Ovary (tissue), 9 donors: ENCODE measurements around the gene PGAP1. TPM values are rescaled to one million over a fixed set of nuclear protein-coding genes. Genes with fewer than 3 reads are reported as not detected.

ENCODE experiments used
- DNase-seq, 5 donors: peaks; one replicate each; pipeline ENCODE4 v3.0.0-alpha.2; 2019 to 2020
- H3K27ac ChIP-seq, 2 donors: fragments of 200-600 bp; one replicate each; pipeline versions ENCODE4 v1.5.1 to v1.8.0; 2019 to 2022
- H3K27me3 ChIP-seq: fragments of 200-600 bp; one replicate; pipeline ENCODE4 v1.8.0; 2022
- H3K36me3 ChIP-seq: fragments of 200-600 bp; sonication (generic); one replicate; pipeline ENCODE4 v1.5.1; 2019
- H3K4me1 ChIP-seq: one replicate; pipeline ENCODE4 v1.8.1; 2013; ENCODE audit warnings: mild to moderate bottlenecking, moderate library complexity; ENCODE audit not compliant: insufficient read depth
- H3K4me3 ChIP-seq: fragments of 200-600 bp; sonication (generic); one replicate; pipeline ENCODE4 v1.5.1; 2017
- H3K9me3 ChIP-seq, 2 donors: fragments of 200-600 bp in 1 of 2; sonication (generic) in 1 of 2; one replicate each; pipeline versions ENCODE4 v1.5.1 to v1.8.1; 2013 to 2019; ENCODE audit warnings: mild to moderate bottlenecking in 1 of 2, moderate library complexity in 1 of 2
- CTCF ChIP-seq, 3 donors: fragments of 450-650 bp in 2 of 3; fragments of 200-600 bp in 1 of 3; IDR thresholded peaks; one replicate each; pipeline versions ENCODE4 v1.5.1 to v1.8.0; 2016 to 2022; ENCODE audit warnings: antibody characterized with exemption in 3 of 3, mild to moderate bottlenecking in 1 of 3
- EP300 ChIP-seq: sonication (generic); formaldehyde crosslinking; IDR thresholded peaks from one replicate; pipeline ENCODE4 v1.6.1; 2017; ENCODE audit warnings: antibody characterized with exemption
- POLR2A ChIP-seq: fragments of 450-650 bp; IDR thresholded peaks from one replicate; pipeline ENCODE4 v1.6.1; 2017; ENCODE audit warnings: antibody characterized with exemption, mild to moderate bottlenecking, moderate library complexity
- WGBS, 3 donors: extraction: QIAGEN DNeasy Blood & Tissue Kit in 1 of 3; methylation state at CpG; one replicate each; pipeline versions ENCODE4 v1.1.5 to v1.1.7; 2013 to 2017; 5-methylcytosine and 5-hydroxymethylcytosine counted together
- intact Hi-C, 4 donors: fragments of 100-400 bp; cut with DNase I; formaldehyde crosslinking; loops; one replicate each; pipeline versions ENCODE4 v1.11.0 to v1.15.1; 2022 to 2023
- polyA plus RNA-seq, 2 donors: library from polyadenylated mRNA; stranded (reverse); fragments of 200-250 nt in 1 of 2; fragments of 350-450 nt in 1 of 2; fragmentation: Illumina TruSeq in 1 of 2; extraction: RNeasy Lipid Tissue Mini Kit (QIAGEN cat#74804) in 1 of 2; gene quantifications; one replicate each; pipeline ENCODE4 v1.2.3, GENCODE V29; 2013 to 2014
- total RNA-seq, 7 donors: library from RNA; depleted of rRNA in 2 of 7; stranded (reverse); fragments of >200 nt in 2 of 7; fragmentation: NEBNext Ultra II Directional in 3 of 7; extraction: Animal tissue kit (Norgen Biotek cat#: 25700) in 3 of 7; gene quantifications; one replicate each; pipeline versions ENCODE4 v1.1.0 to v1.2.4, GENCODE V29; 2016 to 2023
- donor health status: DM: no; HTN: no; CAD: no; lungs with moderate emphysema.
- donor health status: DM: no; HTN: no; CAD: no.
- donor health status: Bipolar disorder and iron deficiency.
- donor health status: DM: yes; HTN: yes; CAD: no.
- donor health status: DM: no; HTN: no; CAD: no.
- donor health status: DM: yes; HTN: yes; CAD: no.

PGAP1 gene
- total and polyA plus RNA-seq, 9 donors, result 3.2 to 39.1 (median 20.6) TPM

- Histone ChIP-seq H3K27me3 (no peaks in the 10 kb centered on the region), H3K27ac (no peak overlapping the region), H3K36me3 (no peaks in the 10 kb centered on the region), H3K4me1 (no peaks in the 10 kb centered on the region), H3K4me3 (no peak overlapping the region), H3K9me3 (no peaks in the 10 kb centered on the region)
- intact Hi-C loops, result no loop called here
- no peak for DNase-seq
- TF ChIP-seq CTCF (IDR thresholded peaks at IDR 0.05) (no peak), EP300 (no peak), POLR2A (no peak)
- 88 to 95% (median 92%) methylated on average over 1 of the region's 1 CpG for WGBS, 3 donors
Measured at GRCh38 chr2:196876364-196876763, 50.1 kb downstream of the PGAP1 start.

- Histone ChIP-seq H3K27me3 (no peaks in the 10 kb centered on the region), H3K4me1 (no peaks in the 10 kb centered on the region), H3K4me3 (no peak overlapping the region), H3K9me3 (no peaks in the 10 kb centered on the region), H3K36me3 (no peaks in the 10 kb centered on the region), H3K27ac (no peak overlapping the region)
- WGBS, 3 donors, result 94 to 100% (median 95%) methylated on average over 1 of the region's 1 CpG
- no peak for DNase-seq
- intact Hi-C loops, result no loop called here
- no peak for TF ChIP-seq POLR2A
Measured at GRCh38 chr2:196875414-196875813, 51.1 kb downstream of the PGAP1 start.

GRCh38 chr2:196873511-196873910 is 53.0 kb downstream of the PGAP1 start:
- intact Hi-C loops, result no loop called here
- no peaks in the 10 kb centered on the region for H3K27me3 ChIP-seq
- no peaks in the 10 kb centered on the region for H3K36me3 ChIP-seq
- no peak overlapping the region for H3K4me3 ChIP-seq
- WGBS, 3 donors, result 86 to 96% (median 88%) methylated on average over 1 of the region's 1 CpG
- H3K4me1 ChIP-seq, result no peaks in the 10 kb centered on the region
- H3K27ac ChIP-seq, result no peak overlapping the region
- DNase-seq, result no peak
- TF ChIP-seq POLR2A (no peak), EP300 (no peak), CTCF (IDR thresholded peaks at IDR 0.05) (no peak)
- H3K9me3 ChIP-seq, result no peaks in the 10 kb centered on the region

GRCh38 chr2:196854629-196855028 is 71.9 kb downstream of the PGAP1 start:
- Histone ChIP-seq H3K4me3 (no peak overlapping the region), H3K27ac (no peak overlapping the region), H3K36me3 (no peaks in the 10 kb centered on the region), H3K4me1 (no peaks in the 10 kb centered on the region), H3K9me3 (no peaks in the 10 kb centered on the region), H3K27me3 (no peaks in the 10 kb centered on the region)
- intact Hi-C loops, result no loop called here
- TF ChIP-seq POLR2A (no peak), CTCF (IDR thresholded peaks at IDR 0.05) (no peak), EP300 (no peak)
- WGBS, 3 donors, result 86 to 100% (median 91%) methylated on average over 1 of the region's 1 CpG
- DNase-seq, result no peak

- TF ChIP-seq CTCF (IDR thresholded peaks at IDR 0.05), result no peak
- no peak for TF ChIP-seq EP300
- no peak for TF ChIP-seq POLR2A
- Histone ChIP-seq H3K9me3 (no peaks in the 10 kb centered on the region), H3K27me3 (no peaks in the 10 kb centered on the region), H3K27ac (no peak overlapping the region), H3K4me3 (no peak overlapping the region), H3K36me3 (no peaks in the 10 kb centered on the region), H3K4me1 (no peaks in the 10 kb centered on the region)
- WGBS, 3 donors, result 75 to 83% (median 83%) methylated on average over 4 of the region's 4 CpGs
- intact Hi-C loops, result no loop called here
- no peak for DNase-seq
Measured at GRCh38 chr2:196853301-196854087, 73.0 kb downstream of the PGAP1 start.
